ENCODE results near the gene NDOR1. TPM values are rescaled to one million over a fixed set of nuclear protein-coding genes. Genes with fewer than 3 reads are reported as not detected.

NDOR1 gene
- total RNA-seq, 1 donor from 2014 or later: 2.6 TPM

GRCh38 chr9:137198051-137198901, 7.2 kb upstream of the NDOR1 start:
- no peaks in the 10 kb centered on the region for H3K27me3 ChIP-seq (ENCODE audit: control insufficient read depth, insufficient read depth, low read length)
- TF ChIP-seq CTCF (IDR thresholded peaks at IDR 0.05; ENCODE audit: insufficient read depth, low read length, severe bottlenecking): no peak
- H3K36me3 ChIP-seq (ENCODE audit: control insufficient read depth, insufficient read depth, low read length): no peaks in the 10 kb centered on the region
- no peak overlapping the region for H3K4me3 ChIP-seq (ENCODE audit: low read depth, low read length)
- peak; percentile 32 for FAIRE-seq
- DNase-seq (ENCODE audit: low read depth): peak; percentile 30

- no peaks in the 10 kb centered on the region for H3K36me3 ChIP-seq (ENCODE audit: control insufficient read depth, insufficient read depth, low read length)
- FAIRE-seq (no peak), DNase-seq (ENCODE audit: low read depth) (no peak)
- H3K27me3 ChIP-seq (ENCODE audit: control insufficient read depth, insufficient read depth, low read length): no peaks in the 10 kb centered on the region
- no peak for TF ChIP-seq CTCF (IDR thresholded peaks at IDR 0.05; ENCODE audit: insufficient read depth, low read length, severe bottlenecking)
- H3K4me3 ChIP-seq (ENCODE audit: low read depth, low read length): no peak overlapping the region
These were observed 6.6 kb upstream of the NDOR1 start for GRCh38 chr9:137198902-137199283.

GRCh38 chr9:137199411-137200121, 5.9 kb upstream of the NDOR1 start:
- peak overlapping the region; percentile 33 for H3K4me3 ChIP-seq (ENCODE audit: low read depth, low read length)
- no peaks in the 10 kb centered on the region for H3K27me3 ChIP-seq (ENCODE audit: control insufficient read depth, insufficient read depth, low read length)
- FAIRE-seq (no peak), DNase-seq (ENCODE audit: low read depth) (no peak)
- no peak for TF ChIP-seq CTCF (IDR thresholded peaks at IDR 0.05; ENCODE audit: insufficient read depth, low read length, severe bottlenecking)
- no peaks in the 10 kb centered on the region for H3K36me3 ChIP-seq (ENCODE audit: control insufficient read depth, insufficient read depth, low read length)

- Histone ChIP-seq H3K36me3 (ENCODE audit: control insufficient read depth, insufficient read depth, low read length) (no peaks in the 10 kb centered on the region), H3K4me3 (ENCODE audit: low read depth, low read length) (peak within 1 kb of the TSS; percentile 58), H3K27me3 (ENCODE audit: control insufficient read depth, insufficient read depth, low read length) (no peaks in the 10 kb centered on the region)
- no peak for FAIRE-seq
- peak; percentile 92 for DNase-seq (ENCODE audit: low read depth)
- no peak for TF ChIP-seq CTCF (IDR thresholded peaks at IDR 0.05; ENCODE audit: insufficient read depth, low read length, severe bottlenecking)
These were observed 4.9 kb upstream of the NDOR1 start, which contains the start of gene TPRN for GRCh38 chr9:137200311-137201204. TPRN (minus strand) TSS chr9:137200741; CDS start chr9:137200711, 30 bp downstream.

- FAIRE-seq (no peak), DNase-seq (ENCODE audit: low read depth) (no peak)
- no peak for TF ChIP-seq CTCF (IDR thresholded peaks at IDR 0.05; ENCODE audit: insufficient read depth, low read length, severe bottlenecking)
- H3K27me3 ChIP-seq (ENCODE audit: control insufficient read depth, insufficient read depth, low read length): no peaks in the 10 kb centered on the region
- no peaks in the 10 kb centered on the region for H3K36me3 ChIP-seq (ENCODE audit: control insufficient read depth, insufficient read depth, low read length)
- peak overlapping the region; percentile 58 for H3K4me3 ChIP-seq (ENCODE audit: low read depth, low read length)
These were observed 4.2 kb upstream of the NDOR1 start for GRCh38 chr9:137201205-137201868.
